ENCODE measurements around the gene HBP1. TPM values are rescaled to one million over a fixed set of nuclear protein-coding genes. Genes with fewer than 3 reads are reported as not detected.
A peak's percentile ranks its signal among the peaks of the same experiment; 100 is the strongest.

Gene HBP1
- total and polyA plus RNA-seq, 9 donors = 46.0 to 78.4 (median 59.8) TPM

DNA sequence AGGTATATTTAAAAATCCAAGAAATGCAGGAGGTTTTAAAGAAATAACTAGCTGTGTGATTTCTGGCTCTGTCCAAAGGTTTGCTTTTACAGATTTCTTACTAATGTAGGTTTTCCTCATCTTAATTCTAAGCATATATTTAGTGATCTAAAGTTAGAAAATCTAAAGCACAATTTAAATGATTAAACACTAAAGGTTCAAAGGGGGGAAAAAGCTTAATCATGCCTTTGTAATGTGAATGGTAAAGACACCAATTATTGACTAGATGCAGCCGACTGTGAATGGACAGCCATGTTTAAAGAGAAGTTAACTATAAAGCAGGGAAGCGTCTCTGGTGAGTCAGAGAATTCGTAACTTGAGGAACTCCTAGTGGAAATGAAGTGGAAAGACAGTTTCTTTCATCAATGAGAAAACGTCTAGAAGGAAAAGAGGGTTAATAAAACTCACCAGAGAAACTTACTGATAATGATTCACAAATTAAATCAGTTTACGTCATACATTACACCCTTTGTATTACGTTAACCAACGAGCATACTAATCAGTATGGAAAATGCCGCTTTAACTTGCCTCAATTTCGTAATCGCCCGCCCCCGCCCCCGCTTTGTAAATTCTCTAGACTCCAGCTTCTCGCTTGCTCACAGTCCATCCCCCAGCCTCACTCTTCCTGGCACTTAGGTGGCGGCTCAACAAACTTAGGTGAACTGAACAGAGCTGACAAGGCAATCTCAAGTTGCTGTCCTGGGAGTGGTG is 1.1 kb upstream of the HBP1 start:
- Histone ChIP-seq H3K9me3 (replicated peaks; ENCODE audit: control insufficient read depth, low read depth, low read length) (no peaks in the 10 kb centered on the region), H3K36me3 (ENCODE audit: control insufficient read depth, insufficient read depth, low read length) (peaks cover 2% of the 10 kb centered on the region), H3K27me3 (ENCODE audit: control insufficient read depth, insufficient read depth, low read length) (no peaks in the 10 kb centered on the region), H3K27ac (ENCODE audit: low read length) (peak overlapping the region; percentile 99), H3K4me1 (ENCODE audit: control insufficient read depth, insufficient read depth, low read length) (peaks cover 5% of the 10 kb centered on the region), H3K4me3 (ENCODE audit: low read length) (peak overlapping the region; percentile 74)
- WGBS (ENCODE audit: insufficient coverage) = 2% methylated on average over 8 of the region's 15 CpGs
- peak; percentile 94 for DNase-seq

DNA sequence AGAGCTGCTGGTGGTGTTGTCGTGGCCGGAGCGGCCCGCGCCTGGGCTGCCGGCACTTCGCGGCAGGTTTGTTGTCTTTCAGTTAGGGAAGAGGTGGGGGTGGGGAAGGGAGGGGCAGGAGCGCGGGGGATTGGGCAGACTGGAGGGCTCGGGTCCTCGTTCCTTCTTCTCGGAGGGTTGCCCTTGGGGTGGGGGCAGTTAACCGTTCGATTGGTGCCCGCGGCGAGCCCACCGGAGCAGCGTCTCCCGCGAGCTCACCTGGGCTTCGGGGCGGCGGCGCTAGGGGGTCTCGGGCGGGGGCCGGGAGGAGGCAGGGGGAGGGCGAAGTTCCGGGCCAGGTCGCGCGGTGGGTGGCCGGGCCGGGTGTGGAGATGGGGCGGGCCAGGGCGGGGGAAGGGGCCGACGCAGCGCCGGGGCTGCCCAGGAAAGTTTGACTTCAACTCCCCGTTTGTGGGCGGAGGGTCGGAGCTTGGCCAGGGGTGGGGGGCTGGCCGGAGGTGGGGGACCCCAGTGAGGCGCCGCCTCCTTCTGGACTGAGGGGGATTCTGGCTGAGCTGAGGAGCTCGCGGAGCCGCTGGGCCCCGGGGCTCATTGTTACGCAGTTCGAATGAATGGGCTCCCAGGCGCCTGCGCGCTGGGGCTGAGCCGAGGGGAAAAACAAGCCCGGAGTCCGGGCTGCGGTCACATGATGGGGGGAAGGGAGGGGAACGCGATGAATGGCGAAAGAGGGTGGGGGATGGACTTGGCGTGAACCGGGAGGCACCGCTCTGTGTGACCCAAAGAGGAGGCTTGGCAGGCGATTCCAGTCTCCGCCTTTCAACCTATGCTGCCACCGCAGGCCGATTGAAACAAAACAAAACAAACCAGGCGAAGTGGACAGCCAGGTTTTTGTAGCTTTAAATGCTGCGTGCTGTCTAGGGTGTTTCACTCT is 582 bp downstream of the HBP1 start:
- Histone ChIP-seq H3K9me3 (replicated peaks; ENCODE audit: control insufficient read depth, low read depth, low read length) (no peaks in the 10 kb centered on the region), H3K4me1 (ENCODE audit: control insufficient read depth, insufficient read depth, low read length) (peaks cover 5% of the 10 kb centered on the region), H3K36me3 (ENCODE audit: control insufficient read depth, insufficient read depth, low read length) (peaks cover 2% of the 10 kb centered on the region), H3K27me3 (ENCODE audit: control insufficient read depth, insufficient read depth, low read length) (no peaks in the 10 kb centered on the region), H3K4me3 (ENCODE audit: low read length) (peak overlapping the region; percentile 90), H3K27ac (ENCODE audit: low read length) (peak overlapping the region; percentile 99)
- 1% methylated on average over 59 of the region's 73 CpGs for WGBS (ENCODE audit: insufficient coverage)
- peak; percentile 99 for DNase-seq

DNA sequence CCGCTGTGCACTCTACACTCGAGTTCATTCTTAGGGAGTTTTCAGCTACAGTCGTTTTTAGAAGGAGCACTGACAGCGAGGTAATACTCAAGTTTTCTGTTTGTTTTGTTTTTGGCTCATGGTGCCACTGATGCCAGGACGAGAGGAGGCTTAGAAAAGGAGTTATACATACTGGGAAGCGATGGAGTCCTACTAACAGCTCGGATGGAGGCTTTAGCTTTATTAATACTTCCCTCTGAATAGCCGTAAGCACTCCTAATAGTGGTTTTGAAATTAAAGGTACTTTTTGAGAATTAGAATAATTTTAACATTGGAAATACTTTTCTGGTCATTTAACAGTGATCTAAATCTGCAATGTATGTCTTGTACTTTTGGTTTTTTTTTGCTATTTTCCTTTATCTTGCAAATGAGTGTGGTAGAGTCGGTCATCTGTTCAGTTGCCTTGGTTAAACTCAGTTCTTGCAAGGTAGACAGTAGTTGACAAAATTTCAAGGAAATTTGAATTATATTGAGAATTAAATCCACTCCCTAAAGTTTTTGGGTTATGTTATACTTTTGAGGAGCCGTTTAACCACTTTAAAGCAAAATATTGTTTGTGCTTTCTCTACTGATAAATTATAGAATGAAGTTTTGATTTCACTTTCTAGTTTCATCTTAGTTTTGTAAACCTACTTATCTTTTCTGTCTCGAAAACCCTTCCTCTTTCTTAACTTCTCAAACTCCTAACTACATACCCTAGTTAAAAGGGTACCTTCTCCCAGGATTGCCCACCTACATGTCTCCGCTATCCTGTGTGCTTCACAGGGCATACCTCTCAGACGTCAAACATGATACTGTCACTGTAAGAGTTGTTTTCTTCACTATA is 1.5 kb downstream of the HBP1 start:
- peaks cover 5% of the 10 kb centered on the region for H3K4me1 ChIP-seq (ENCODE audit: control insufficient read depth, insufficient read depth, low read length)
- H3K9me3 ChIP-seq (replicated peaks; ENCODE audit: control insufficient read depth, low read depth, low read length) = no peaks in the 10 kb centered on the region

DNA sequence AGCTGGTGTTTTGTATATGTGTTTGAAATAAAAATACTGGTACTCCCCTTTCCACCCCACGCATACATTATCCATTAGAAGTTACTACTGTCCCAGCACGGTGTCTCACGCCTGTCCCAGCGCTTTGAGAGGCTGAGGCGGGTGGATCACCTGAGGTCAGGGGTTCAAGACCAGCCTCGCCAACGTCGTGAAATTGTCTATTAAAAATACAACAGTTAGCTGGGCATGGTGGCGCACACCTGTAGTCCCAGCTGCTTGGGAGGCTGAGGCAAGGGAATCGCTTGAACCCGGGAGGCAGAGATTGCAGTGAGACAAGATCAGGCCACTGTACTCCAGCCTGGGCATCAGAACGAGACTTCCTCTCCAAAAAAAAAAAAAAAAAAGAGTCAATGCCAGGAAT is 2.7 kb downstream of the HBP1 start:
- Histone ChIP-seq H3K27me3 (ENCODE audit: control insufficient read depth, insufficient read depth, low read length) (no peaks in the 10 kb centered on the region), H3K9me3 (replicated peaks; ENCODE audit: control insufficient read depth, low read depth, low read length) (no peaks in the 10 kb centered on the region), H3K4me3 (ENCODE audit: low read length) (no peak overlapping the region), H3K27ac (ENCODE audit: low read length) (no peak overlapping the region), H3K4me1 (ENCODE audit: control insufficient read depth, insufficient read depth, low read length) (peaks cover 5% of the 10 kb centered on the region), H3K36me3 (ENCODE audit: control insufficient read depth, insufficient read depth, low read length) (peaks cover 2% of the 10 kb centered on the region)
- DNase-seq = no peak
- 100% methylated on average over 9 of the region's 12 CpGs for WGBS (ENCODE audit: insufficient coverage)

More for the DNA sequence above, 1.5 kb downstream of the HBP1 start:
- peak overlapping the region; percentile 90 for H3K4me3 ChIP-seq (ENCODE audit: low read length)
- H3K27ac ChIP-seq (ENCODE audit: low read length) = peak overlapping the region; percentile 99
- peaks cover 2% of the 10 kb centered on the region for H3K36me3 ChIP-seq (ENCODE audit: control insufficient read depth, insufficient read depth, low read length)
- no peaks in the 10 kb centered on the region for H3K27me3 ChIP-seq (ENCODE audit: control insufficient read depth, insufficient read depth, low read length)
- WGBS (ENCODE audit: insufficient coverage) = 0% methylated on average over 2 of the region's 13 CpGs
- no peak for DNase-seq

DNA sequence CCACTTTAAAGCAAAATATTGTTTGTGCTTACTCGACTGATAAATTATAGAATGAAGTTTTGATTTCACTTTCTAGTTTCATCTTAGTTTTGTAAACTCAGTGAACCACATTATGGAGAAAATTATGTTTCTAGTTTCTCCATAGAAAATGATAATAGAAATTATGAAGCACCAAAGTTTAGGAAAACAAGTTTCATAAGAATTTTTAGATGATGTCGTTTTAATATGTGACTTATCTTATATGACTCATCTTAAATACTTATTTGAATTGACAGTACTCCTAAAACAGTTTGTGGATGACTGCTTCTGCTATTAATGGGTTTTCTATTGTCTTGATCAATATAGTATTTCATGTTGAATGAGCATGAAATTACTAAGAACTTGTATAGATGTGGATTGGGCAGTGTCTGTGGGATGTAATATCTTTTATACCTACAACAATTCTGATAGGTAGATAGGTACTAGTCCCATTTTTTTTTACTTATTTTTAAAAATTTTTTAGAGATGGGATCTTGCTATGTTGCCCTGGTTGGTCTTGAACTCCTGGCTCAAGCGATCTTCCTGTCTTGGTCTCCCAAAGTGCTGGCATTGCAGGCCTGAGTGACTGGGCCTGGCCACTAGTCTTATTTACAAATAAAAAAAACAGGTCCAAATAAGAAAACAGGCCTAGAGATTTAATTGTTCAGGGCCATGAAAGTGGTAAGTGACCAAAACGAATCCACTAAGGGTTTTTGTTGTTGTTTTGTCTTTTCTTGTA is 3.7 kb downstream of the HBP1 start:
- H3K36me3 ChIP-seq (ENCODE audit: control insufficient read depth, insufficient read depth, low read length) = peaks cover 2% of the 10 kb centered on the region
- WGBS (ENCODE audit: insufficient coverage) = no CpG with 5 or more reads among the region's 4 CpGs

DNA sequence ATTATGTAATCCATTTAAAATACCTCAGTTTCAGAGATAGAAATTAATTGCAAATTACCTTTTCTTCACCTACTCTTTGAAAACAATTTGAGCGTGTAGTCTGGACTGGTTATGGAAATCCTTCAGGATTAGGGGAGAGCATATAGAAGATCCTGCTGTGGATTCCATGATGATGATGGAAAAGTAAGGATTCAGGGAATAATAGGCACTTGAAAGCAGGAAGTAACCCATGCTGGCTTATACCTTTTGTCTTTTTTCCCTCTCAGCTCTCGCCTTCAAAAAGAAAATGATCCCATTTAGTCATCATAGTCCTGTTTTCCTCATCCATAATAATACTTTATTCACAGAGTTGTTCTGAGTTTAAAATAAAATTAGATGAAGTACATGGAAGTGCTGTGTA is 4.4 kb downstream of the HBP1 start:
- WGBS (ENCODE audit: insufficient coverage) = no CpG with 5 or more reads among the region's 2 CpGs
- H3K4me1 ChIP-seq (ENCODE audit: control insufficient read depth, insufficient read depth, low read length) = peaks cover 5% of the 10 kb centered on the region
- no peak overlapping the region for H3K27ac ChIP-seq (ENCODE audit: low read length)
- no peak overlapping the region for H3K4me3 ChIP-seq (ENCODE audit: low read length)
- H3K27me3 ChIP-seq (ENCODE audit: control insufficient read depth, insufficient read depth, low read length) = no peaks in the 10 kb centered on the region
- H3K36me3 ChIP-seq (ENCODE audit: control insufficient read depth, insufficient read depth, low read length) = peaks cover 2% of the 10 kb centered on the region
- no peak for DNase-seq
- no peaks in the 10 kb centered on the region for H3K9me3 ChIP-seq (replicated peaks; ENCODE audit: control insufficient read depth, low read depth, low read length)

More for the DNA sequence above, 3.7 kb downstream of the HBP1 start:
- DNase-seq = no peak
- Histone ChIP-seq H3K27me3 (ENCODE audit: control insufficient read depth, insufficient read depth, low read length) (no peaks in the 10 kb centered on the region), H3K27ac (ENCODE audit: low read length) (no peak overlapping the region), H3K9me3 (replicated peaks; ENCODE audit: control insufficient read depth, low read depth, low read length) (no peaks in the 10 kb centered on the region), H3K4me1 (ENCODE audit: control insufficient read depth, insufficient read depth, low read length) (peaks cover 5% of the 10 kb centered on the region), H3K4me3 (ENCODE audit: low read length) (no peak overlapping the region)

DNA sequence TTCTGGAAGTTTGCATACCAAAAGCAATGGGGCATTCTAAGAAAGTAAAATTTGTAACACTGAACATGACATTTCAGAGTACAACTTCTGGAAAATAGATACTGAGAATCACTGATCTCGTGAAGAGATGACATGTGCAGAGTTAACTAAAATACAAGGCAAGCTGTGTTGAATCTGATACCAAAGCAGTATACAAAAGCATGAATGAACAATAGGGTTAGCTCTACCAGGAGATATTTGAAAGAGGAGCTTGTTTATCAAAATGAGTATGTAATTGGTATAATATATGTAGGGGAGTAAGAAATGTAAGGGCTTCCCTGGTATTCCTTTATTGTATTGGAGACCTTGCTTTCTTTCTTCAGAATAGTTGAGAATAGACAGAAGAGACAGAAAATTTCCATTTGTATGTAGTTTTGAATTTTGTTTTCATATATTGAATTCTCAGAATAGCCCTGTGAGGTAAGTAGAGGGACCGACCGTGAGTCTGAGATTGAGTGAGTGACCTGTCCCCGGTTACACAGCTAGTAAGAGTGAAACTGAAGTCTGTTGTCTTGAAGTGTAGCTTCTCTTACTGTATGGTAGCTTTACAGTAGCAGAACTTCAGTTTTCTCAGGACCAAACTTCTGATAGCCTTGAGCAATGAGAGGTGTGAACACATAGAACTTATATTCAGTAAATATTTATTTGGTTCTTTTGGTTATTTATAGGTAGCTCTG is 5.0 kb downstream of the HBP1 start:
- H3K9me3 ChIP-seq (replicated peaks; ENCODE audit: control insufficient read depth, low read depth, low read length) = no peaks in the 10 kb centered on the region
- H3K4me3 ChIP-seq (ENCODE audit: low read length) = no peak overlapping the region
- H3K36me3 ChIP-seq (ENCODE audit: control insufficient read depth, insufficient read depth, low read length) = peaks cover 2% of the 10 kb centered on the region
- H3K27ac ChIP-seq (ENCODE audit: low read length) = no peak overlapping the region
- no peaks in the 10 kb centered on the region for H3K27me3 ChIP-seq (ENCODE audit: control insufficient read depth, insufficient read depth, low read length)
- no peak for DNase-seq
- 65% methylated on average over 4 of the region's 4 CpGs for WGBS (ENCODE audit: insufficient coverage)
- H3K4me1 ChIP-seq (ENCODE audit: control insufficient read depth, insufficient read depth, low read length) = peaks cover 5% of the 10 kb centered on the region

DNA sequence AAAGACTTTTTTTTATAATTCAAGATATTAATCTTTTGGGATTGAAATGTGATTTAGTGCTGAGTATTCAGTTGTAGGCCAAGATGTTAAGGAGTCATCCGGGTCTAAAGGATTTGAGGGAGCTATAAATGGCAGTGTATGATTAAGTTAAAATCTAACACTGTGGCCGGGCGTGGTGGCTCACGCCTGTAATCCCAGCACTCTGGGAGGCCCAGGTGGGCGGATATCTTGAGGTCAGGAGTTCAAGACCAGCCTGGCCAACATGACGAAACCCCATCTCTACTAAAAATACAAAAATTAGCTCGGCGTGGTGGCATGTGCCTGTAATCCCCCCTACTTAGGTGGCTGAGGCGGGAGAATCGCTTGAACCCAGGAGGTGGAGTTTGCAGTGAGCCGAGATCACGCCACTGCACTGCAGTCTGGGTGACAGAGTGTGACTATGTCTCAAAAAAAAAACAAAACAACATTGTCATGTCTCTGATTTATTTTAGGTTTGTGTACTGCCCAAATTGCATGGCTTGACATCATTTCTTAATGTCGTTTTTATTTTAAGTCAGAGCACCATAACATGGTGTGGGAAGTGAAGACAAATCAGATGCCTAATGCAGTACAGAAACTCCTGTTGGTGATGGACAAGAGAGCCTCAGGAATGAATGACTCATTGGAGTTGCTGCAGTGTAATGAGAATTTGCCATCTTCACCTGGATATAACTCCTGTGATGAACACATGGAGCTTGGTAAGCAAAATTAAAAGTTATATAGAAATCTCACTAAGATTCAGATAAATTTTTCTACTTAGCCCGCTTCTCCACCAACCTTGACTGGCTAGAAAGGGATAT is 10.7 kb downstream of the HBP1 start:
- peaks cover 3% of the 10 kb centered on the region for H3K36me3 ChIP-seq (ENCODE audit: control insufficient read depth, insufficient read depth, low read length)
- H3K27ac ChIP-seq (ENCODE audit: low read length) = no peak overlapping the region
- no peak for DNase-seq
- H3K4me1 ChIP-seq (ENCODE audit: control insufficient read depth, insufficient read depth, low read length) = no peaks in the 10 kb centered on the region
- no peaks in the 10 kb centered on the region for H3K27me3 ChIP-seq (ENCODE audit: control insufficient read depth, insufficient read depth, low read length)
- 67% methylated on average over 5 of the region's 14 CpGs for WGBS (ENCODE audit: insufficient coverage)
- no peaks in the 10 kb centered on the region for H3K9me3 ChIP-seq (replicated peaks; ENCODE audit: control insufficient read depth, low read depth, low read length)
- no peak overlapping the region for H3K4me3 ChIP-seq (ENCODE audit: low read length)
